Measurements from ENCODE around the gene LDLRAD4.

The LDLRAD4 gene

DNA sequence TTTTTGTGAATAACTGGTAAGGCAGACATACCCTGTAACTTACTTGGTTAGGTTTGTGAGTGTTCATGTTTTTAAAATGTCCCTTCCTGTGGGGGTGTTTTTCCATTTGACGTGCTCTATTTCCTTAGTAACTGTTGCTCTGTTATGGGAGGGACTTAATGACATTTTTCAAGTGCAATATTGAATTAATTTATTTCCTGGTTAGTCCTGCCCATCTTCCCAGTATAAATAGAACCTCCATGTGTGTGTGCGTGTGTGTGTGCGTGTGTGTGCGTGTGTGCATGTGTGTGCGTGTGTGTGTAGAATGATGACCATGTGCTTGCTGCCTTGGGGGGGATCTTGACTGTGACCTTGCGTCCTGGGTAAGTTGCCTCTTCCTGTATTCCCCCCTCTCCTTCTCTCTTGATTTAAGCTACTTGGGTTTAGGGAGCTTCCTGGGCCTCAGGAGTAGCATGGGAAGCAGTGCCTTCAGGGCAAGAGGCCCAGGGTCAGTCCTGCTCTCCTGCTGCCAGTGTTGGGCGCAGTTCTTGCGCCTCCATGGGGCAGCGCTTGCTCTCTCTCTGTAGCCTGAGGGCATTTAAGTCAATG, 163.9 kb downstream of the LDLRAD4 start:
- TF ChIP-seq, protein P1, sequence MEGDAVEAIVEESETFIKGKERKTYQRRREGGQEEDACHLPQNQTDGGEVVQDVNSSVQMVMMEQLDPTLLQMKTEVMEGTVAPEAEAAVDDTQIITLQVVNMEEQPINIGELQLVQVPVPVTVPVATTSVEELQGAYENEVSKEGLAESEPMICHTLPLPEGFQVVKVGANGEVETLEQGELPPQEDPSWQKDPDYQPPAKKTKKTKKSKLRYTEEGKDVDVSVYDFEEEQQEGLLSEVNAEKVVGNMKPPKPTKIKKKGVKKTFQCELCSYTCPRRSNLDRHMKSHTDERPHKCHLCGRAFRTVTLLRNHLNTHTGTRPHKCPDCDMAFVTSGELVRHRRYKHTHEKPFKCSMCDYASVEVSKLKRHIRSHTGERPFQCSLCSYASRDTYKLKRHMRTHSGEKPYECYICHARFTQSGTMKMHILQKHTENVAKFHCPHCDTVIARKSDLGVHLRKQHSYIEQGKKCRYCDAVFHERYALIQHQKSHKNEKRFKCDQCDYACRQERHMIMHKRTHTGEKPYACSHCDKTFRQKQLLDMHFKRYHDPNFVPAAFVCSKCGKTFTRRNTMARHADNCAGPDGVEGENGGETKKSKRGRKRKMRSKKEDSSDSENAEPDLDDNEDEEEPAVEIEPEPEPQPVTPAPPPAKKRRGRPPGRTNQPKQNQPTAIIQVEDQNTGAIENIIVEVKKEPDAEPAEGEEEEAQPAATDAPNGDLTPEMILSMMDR (IDR thresholded peaks at IDR 0.05; ENCODE audit: low read depth, low read length): no peak
- DNase-seq (ENCODE audit: extremely low read depth, low read depth): peak; percentile 52

DNA sequence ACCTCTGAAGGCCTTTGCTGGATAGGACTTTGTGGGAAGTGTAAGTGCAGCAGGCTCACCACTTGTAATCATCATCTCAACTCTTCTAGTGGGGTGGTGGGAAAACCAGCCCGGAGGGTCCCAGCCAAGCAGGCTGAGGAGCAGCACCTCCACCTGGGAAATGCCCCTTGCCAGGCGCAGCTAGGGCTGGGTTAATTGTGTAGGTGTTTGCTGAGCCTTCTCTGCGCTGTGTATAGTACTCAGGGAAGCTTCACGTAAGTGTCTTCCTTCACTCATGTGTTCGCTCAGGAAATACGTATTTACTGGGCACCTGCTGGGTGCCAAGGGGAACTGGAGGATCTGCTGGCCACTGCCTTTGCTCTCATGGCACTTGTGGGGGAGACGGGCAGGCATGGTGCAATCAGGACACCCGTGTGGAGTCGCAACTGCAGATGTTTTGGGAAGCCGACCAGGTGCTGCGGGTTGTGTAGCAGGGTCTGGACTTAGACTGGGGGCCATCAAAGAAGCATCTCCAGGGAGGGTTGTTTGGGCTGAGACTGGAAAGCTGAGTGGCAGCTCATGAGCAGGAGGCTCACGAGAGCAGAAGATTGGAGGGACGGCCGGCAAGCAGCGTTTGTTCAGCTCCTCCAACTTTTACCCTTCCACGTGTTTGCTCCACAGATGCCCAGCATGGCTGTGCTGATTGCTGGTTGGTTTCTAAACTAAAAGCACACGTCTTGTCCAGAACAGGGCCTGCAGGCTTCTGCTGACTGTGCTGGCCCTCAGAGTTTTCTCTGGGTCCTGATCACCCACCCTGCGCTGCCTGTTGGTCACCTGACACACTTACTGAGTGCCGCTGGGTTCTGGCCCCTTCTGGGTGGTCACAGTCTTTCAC, 164.6 kb downstream of the LDLRAD4 start:
- TF ChIP-seq, protein P1 (IDR thresholded peaks at IDR 0.05; ENCODE audit: low read depth, low read length): no peak
- DNase-seq (ENCODE audit: extremely low read depth, low read depth): no peak

DNA sequence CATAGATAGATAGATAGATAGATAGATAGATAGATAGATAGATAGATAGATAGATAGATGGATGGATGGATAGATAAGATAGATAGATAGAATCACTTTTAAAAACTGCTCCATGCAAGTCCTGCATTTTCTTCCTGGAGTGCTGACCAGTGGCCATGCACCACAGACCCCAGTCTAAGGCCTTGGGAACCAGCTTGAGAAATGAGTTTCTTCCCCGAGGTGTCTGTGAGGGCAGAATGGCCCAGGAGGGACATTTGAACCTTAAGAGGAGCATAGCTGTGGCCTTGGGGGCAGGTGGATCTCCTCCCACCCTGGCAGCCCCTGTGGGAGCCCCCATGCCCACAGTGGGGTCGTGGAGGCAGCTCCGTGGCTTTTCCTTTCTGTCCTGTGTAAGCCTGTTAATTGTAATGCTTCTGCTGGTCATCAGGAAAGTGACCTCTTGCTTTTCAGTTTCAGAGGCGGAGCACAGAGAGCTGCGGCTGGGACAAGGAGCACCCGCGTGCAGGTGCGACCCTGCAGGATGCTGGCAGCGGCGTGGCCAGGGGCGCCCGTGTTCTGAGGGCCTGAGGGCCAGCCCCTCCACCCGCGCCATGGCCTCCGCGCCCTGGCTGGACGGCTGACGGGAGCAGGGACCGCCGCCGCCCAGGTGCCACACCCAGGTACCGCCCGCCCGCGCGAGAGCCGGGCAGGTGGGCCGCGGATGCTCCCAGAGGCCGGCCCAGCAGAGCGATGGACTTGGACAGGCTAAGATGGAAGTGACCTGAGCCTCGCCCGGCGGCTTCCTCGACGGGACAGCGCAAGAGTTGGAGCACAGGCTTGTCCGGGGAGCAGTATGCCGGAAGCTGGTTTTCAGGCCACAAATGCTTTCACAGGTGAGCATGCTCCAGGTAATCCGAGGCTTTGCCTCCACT, 168.6 kb downstream of the LDLRAD4 start:
- no peak for DNase-seq (ENCODE audit: extremely low read depth, low read depth)
- TF ChIP-seq, protein P1 (IDR thresholded peaks at IDR 0.05; ENCODE audit: low read depth, low read length): no peak

DNA sequence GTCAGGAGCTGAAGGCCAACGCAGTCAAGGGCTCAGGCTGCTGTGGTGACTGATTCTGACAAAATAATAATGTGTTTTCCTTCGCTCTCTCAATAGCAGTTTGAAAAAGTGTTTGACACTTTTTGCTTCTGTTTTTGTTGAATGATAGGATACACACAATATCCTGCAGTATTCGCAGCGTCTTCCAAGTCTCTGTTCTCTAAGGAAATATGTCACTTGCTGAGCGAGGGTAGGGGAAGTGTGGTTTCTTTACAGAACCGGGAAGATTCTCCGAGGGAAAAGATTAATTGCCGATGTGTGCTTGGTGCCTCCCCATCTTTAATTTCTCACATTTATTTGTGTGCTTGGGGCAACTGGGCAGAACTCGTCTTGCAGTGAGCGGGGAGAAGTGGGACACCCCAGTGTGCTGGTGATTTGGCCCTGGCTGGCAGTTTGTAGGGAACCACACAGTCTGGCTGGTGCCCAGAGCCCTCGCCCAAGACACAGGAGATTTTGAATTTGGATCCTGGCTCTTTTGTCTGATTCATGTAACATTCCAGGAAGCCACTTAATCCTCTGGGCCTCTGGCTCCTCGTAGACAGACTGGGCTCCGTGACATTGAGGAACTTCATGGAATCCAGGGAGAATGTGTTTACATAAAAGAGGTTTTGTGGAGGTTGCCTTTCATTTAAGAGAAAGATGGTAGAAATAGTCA, 169.4 kb downstream of the LDLRAD4 start:
- TF ChIP-seq, protein P1 (IDR thresholded peaks at IDR 0.05; ENCODE audit: low read depth, low read length): no peak
- peak; percentile 22 for DNase-seq (ENCODE audit: extremely low read depth, low read depth)

DNA sequence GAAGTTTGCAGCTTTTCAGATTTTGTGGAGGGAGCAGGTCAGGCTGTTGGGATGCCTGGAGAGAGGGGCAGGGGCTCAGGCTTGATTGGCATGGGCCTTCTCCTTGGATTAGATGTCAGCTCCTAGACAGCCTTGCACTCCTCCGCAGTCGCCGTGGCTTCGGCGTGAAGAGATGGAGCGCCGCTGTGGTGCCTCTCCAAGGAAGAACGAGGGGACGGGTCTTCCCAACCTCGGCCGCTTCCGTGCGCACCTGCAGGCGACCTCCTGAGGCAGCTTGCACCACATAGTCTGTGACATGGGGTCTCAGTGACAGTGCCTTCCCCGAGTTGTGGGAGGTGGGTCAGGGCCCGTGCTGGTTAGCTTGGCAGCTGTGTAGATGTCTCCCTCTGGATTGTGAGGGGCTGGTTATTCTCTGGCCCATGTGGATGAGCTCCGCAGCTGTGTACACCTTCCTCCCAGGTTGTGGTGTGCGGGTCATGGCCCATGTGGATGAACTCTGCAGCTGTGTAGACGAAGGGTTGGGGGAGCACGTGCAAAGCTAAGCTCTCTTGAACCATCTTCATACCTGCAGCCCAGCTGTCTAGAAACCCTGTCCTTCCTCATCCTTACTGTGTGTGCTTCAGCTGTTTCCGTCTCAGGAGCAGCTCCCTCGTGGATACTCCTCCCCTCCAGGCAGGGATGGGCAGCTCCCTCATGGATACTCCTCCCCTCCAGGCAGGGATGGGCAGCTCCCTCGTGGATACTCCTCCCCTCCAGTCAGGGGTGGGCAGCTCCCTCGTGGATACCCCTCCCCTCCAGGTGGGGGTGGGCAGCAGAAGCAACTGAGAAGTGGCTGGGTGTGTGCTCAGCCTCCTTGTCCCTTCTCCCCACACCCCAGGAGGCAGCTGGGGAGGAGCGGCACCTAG, 170.3 kb downstream of the LDLRAD4 start:
- DNase-seq (ENCODE audit: extremely low read depth, low read depth): no peak
- TF ChIP-seq, protein P1 (IDR thresholded peaks at IDR 0.05; ENCODE audit: low read depth, low read length): no peak

DNA sequence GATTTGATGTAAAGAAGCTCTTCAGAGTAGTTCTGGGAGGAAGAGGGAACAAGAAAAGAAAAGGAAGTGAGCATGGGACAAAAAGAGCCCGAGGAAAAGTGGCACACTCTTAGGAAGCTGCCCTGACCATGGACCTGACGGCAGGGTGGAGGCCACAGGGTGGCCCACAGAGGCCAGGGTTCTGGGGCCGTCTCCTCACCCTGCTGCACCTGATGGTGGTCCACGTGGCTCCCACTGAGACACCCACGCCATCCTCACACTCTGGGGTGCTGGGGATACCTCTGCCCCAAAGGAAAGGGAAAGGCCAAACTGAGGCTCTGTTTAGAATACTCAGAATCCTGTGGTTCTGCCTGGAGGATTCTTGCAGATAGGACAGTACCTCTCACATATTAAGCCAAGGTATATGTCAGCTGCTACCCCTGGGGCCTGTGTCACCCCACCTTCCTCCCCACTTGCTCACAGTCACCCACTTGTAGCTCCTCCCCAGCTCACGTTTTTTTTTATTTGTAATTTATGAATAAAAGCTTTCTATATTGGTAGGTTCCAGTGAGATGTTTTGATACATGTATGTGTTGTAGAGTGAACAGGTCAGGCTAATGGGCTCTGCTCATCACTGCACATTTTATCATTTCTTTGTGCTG, 171.1 kb downstream of the LDLRAD4 start:
- DNase-seq (ENCODE audit: extremely low read depth, low read depth): no peak
- TF ChIP-seq, protein P1 (IDR thresholded peaks at IDR 0.05; ENCODE audit: low read depth, low read length): no peak
